ENCODE data around the gene FMO3. TPM values are rescaled to one million over a fixed set of nuclear protein-coding genes. Genes with fewer than 3 reads are reported as not detected.

The FMO3 gene
- total RNA-seq, 2 experiments from 2014 or later, result not detected

- no peak overlapping the region for H3K4me2 ChIP-seq (ENCODE audit: low read length)
- POLR2A ChIA-PET, result interaction anchor here (0.7 kb wide), 1 partner anchor 16 kb away, joined by 4 read pairs; no protein-coding TSS in a partner anchor
Measured at GRCh38 chr1:171138980-171139379, 48.3 kb downstream of the FMO3 start.

GRCh38 chr1:171139890-171140289, 49.2 kb downstream of the FMO3 start:
- Histone ChIP-seq H3K27ac (ENCODE audit: low read depth, low read length, poor library complexity, severe bottlenecking) (no peak overlapping the region), H3K4me3 (ENCODE audit: low read depth, low read length, poor library complexity, severe bottlenecking) (no peak overlapping the region), H3K4me1 (ENCODE audit: insufficient read depth, low read length, poor library complexity, severe bottlenecking) (no peaks in the 10 kb centered on the region), H3K36me3 (ENCODE audit: insufficient read depth, low read length) (no peaks in the 10 kb centered on the region), H2AFZ (ENCODE audit: low read length) (no peak overlapping the region), H3K9me2 (ENCODE audit: insufficient read depth, low read length) (no peaks in the 10 kb centered on the region), H3K79me2 (ENCODE audit: insufficient read depth, low read depth, low read length) (no peaks in the 10 kb centered on the region), H3K9me3 (ENCODE audit: low read length) (no peaks in the 10 kb centered on the region), H4K20me1 (ENCODE audit: insufficient read depth, low read length) (no peaks in the 10 kb centered on the region), H3K4me2 (ENCODE audit: low read length) (no peak overlapping the region)
- ChIA-PET CTCF (ENCODE audit: unreplicated experiment) (no interaction called here), POLR2A (no interaction called here)
- intact Hi-C loops (cut with micrococcal nuclease; ENCODE audit: unreplicated experiment), result no loop called here
- BruUV-seq (replicated peaks), result no TSS peak
- no peak for TF ChIP-seq EZH2phosphoT487 (IDR thresholded peaks at IDR 0.05; ENCODE audit: borderline replicate concordance, low read depth, low read length)
- TF ChIP-seq CTCF (conservative IDR thresholded peaks at IDR 0.05; ENCODE audit: low read length), result no peak
- no peak for DNase-seq (ENCODE audit: low spot score)

More at GRCh38 chr1:171138980-171139379, 48.3 kb downstream of the FMO3 start:
- H2AFZ ChIP-seq (ENCODE audit: low read length), result no peak overlapping the region
- CTCF ChIA-PET (ENCODE audit: unreplicated experiment), result no interaction called here
- no peak for TF ChIP-seq CTCF (conservative IDR thresholded peaks at IDR 0.05; ENCODE audit: low read length)
- TF ChIP-seq EZH2phosphoT487 (IDR thresholded peaks at IDR 0.05; ENCODE audit: borderline replicate concordance, low read depth, low read length), result no peak
- no peak overlapping the region for H3K4me3 ChIP-seq (ENCODE audit: low read depth, low read length, poor library complexity, severe bottlenecking)
- H3K9me3 ChIP-seq (ENCODE audit: low read length), result no peaks in the 10 kb centered on the region
- no peaks in the 10 kb centered on the region for H3K9me2 ChIP-seq (ENCODE audit: insufficient read depth, low read length)
- intact Hi-C loops (cut with micrococcal nuclease; ENCODE audit: unreplicated experiment), result no loop called here
- H4K20me1 ChIP-seq (ENCODE audit: insufficient read depth, low read length), result no peaks in the 10 kb centered on the region
- H3K4me1 ChIP-seq (ENCODE audit: insufficient read depth, low read length, poor library complexity, severe bottlenecking), result no peaks in the 10 kb centered on the region
- no peak overlapping the region for H3K27ac ChIP-seq (ENCODE audit: low read depth, low read length, poor library complexity, severe bottlenecking)
- no peaks in the 10 kb centered on the region for H3K79me2 ChIP-seq (ENCODE audit: insufficient read depth, low read depth, low read length)
- BruUV-seq (replicated peaks), result no TSS peak
- DNase-seq (ENCODE audit: low spot score), result no peak
- H3K36me3 ChIP-seq (ENCODE audit: insufficient read depth, low read length), result no peaks in the 10 kb centered on the region

GRCh38 chr1:171140401-171140800, 49.7 kb downstream of the FMO3 start:
- Histone ChIP-seq H3K4me2 (ENCODE audit: low read length) (no peak overlapping the region), H3K4me1 (ENCODE audit: insufficient read depth, low read length, poor library complexity, severe bottlenecking) (no peaks in the 10 kb centered on the region), H3K36me3 (ENCODE audit: insufficient read depth, low read length) (no peaks in the 10 kb centered on the region), H3K79me2 (ENCODE audit: insufficient read depth, low read depth, low read length) (no peaks in the 10 kb centered on the region), H3K27ac (ENCODE audit: low read depth, low read length, poor library complexity, severe bottlenecking) (no peak overlapping the region), H3K9me3 (ENCODE audit: low read length) (no peaks in the 10 kb centered on the region), H3K9me2 (ENCODE audit: insufficient read depth, low read length) (no peaks in the 10 kb centered on the region), H4K20me1 (ENCODE audit: insufficient read depth, low read length) (no peaks in the 10 kb centered on the region), H3K4me3 (ENCODE audit: low read depth, low read length, poor library complexity, severe bottlenecking) (no peak overlapping the region), H2AFZ (ENCODE audit: low read length) (no peak overlapping the region)
- ChIA-PET CTCF (ENCODE audit: unreplicated experiment) (no interaction called here), POLR2A (interaction anchor here (0.6 kb wide), 1 partner anchor 164 kb away, joined by 3 read pairs; no protein-coding TSS in a partner anchor)
- no peak for DNase-seq (ENCODE audit: low spot score)
- TF ChIP-seq EZH2phosphoT487 (IDR thresholded peaks at IDR 0.05; ENCODE audit: borderline replicate concordance, low read depth, low read length) (no peak), CTCF (conservative IDR thresholded peaks at IDR 0.05; ENCODE audit: low read length) (no peak)
- no TSS peak for BruUV-seq (replicated peaks)
- intact Hi-C loops (cut with micrococcal nuclease; ENCODE audit: unreplicated experiment), result no loop called here
